ENCODE data around the gene MIA2. TPM values are rescaled to one million over a fixed set of nuclear protein-coding genes. Genes with fewer than 3 reads are reported as not detected.
A peak's percentile ranks its signal among the peaks of the same experiment; 100 is the strongest.
"Not testable (repeated sequence)": the region's sequence is repeated elsewhere in the genome, so short reads cannot be mapped to it uniquely, and the experiment has no call there.

The MIA2 gene
- total and polyA plus RNA-seq, 4 donors = 39.2 to 106 (median 56.4) TPM

DNA sequence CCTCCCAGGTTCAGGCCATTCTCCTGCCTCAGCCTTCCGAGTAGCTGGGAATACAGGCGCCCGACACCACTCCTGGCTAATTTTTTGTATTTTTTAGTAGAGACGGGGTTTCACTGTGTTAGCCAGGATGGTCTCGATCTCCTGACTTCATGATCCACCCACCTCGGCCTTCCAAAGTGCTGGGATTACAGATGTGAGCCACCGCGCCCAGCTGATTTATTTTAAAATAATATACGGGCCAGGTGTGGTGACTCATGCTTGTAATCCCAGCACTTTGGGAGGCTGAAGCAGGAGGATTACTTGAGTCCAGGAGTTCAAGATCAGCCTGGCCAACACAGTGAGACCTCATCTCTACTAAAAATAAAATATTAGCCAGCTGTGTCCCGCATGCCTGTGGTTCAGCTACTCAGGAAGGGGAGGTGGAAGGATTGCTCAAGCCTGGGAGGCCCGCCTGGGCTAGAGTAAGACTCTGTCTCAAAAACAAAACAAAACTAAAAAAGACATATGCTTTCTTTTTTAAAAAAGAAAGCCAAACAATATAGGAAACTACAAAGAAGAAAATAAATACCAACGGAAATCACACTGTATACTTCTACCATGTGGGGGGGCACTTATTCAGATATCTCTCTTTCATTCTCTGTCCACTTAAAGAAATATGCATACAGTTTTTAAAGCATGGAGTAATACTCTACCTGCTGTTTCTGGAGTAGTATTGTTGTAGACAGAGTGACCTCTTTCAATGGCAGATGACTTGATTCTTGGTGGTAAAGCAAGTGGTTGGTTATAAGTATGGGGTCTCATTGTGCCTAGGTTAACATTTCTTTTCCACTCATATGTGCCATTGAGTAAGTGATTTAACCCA is 930 bp upstream of the MIA2 start (continued):
- TF ChIP-seq ATF3 (IDR thresholded peaks at IDR 0.05) (no peak), RAD21 (IDR thresholded peaks at IDR 0.05) (no peak), HNF4A (conservative IDR thresholded peaks at IDR 0.05) (peak in 1 of 2 donors; percentile 53), REST (IDR thresholded peaks at IDR 0.05) (no peak)

- not testable (repeated sequence) for H3K9me3 ChIP-seq (ENCODE audit: control insufficient read depth in 4 of 4, low read length in 3 of 4); H3K27ac ChIP-seq (ENCODE audit: low read depth in 1 of 2, low read length in 2 of 2); DNase-seq (ENCODE audit: low spot score); H3K27me3 ChIP-seq (ENCODE audit: control insufficient read depth in 4 of 4, insufficient read depth in 4 of 4, low read length in 3 of 4); H3K36me3 ChIP-seq (ENCODE audit: control insufficient read depth in 4 of 4, insufficient read depth in 3 of 4, low read depth in 1 of 4, low read length in 3 of 4)
- Histone ChIP-seq H3K4me3 (ENCODE audit: low read depth in 1 of 3, low read length in 3 of 3) (peak overlapping the region; percentile 36 to 63 (median 59)), H3K4me1 (ENCODE audit: control insufficient read depth in 4 of 4, insufficient read depth in 4 of 4, low read length in 3 of 4) (peaks cover 9 to 27% (median 10%) of the 10 kb centered on the region in 4 donors), H3K9ac (ENCODE audit: low read depth in 1 of 2, low read length in 2 of 2) (peak overlapping the region in 1 of 2 donors; percentile 95)
- 64% methylated on average over 5 of the region's 5 CpGs for WGBS
Measured at GRCh38 chr14:39234986-39235385, 1.3 kb downstream of the MIA2 start.

GRCh38 chr14:39235466-39235865 is 1.8 kb downstream of the MIA2 start:
- not testable (repeated sequence) for H3K36me3 ChIP-seq (ENCODE audit: control insufficient read depth in 4 of 4, insufficient read depth in 3 of 4, low read depth in 1 of 4, low read length in 3 of 4)
- peak overlapping the region in 1 of 3 donors; percentile 36 for H3K4me3 ChIP-seq (ENCODE audit: low read depth in 1 of 3, low read length in 3 of 3)

GRCh38 chr14:39240769-39241168 is 7.1 kb downstream of the MIA2 start:
- Histone ChIP-seq H3K27me3 (ENCODE audit: control insufficient read depth in 4 of 4, insufficient read depth in 4 of 4, low read length in 3 of 4) (no peaks in the 10 kb centered on the region), H3K27ac (ENCODE audit: low read depth in 1 of 2, low read length in 2 of 2) (no peak overlapping the region), H3K36me3 (ENCODE audit: control insufficient read depth in 4 of 4, insufficient read depth in 3 of 4, low read depth in 1 of 4, low read length in 3 of 4) (peaks cover 0 to 20% (median 5%) of the 10 kb centered on the region in 4 donors), H3K9ac (ENCODE audit: low read depth in 1 of 2, low read length in 2 of 2) (no peak overlapping the region), H3K4me1 (ENCODE audit: control insufficient read depth in 4 of 4, insufficient read depth in 4 of 4, low read length in 3 of 4) (peaks cover 2 to 17% (median 6%) of the 10 kb centered on the region in 4 donors), H3K4me3 (ENCODE audit: low read depth in 1 of 3, low read length in 3 of 3) (no peak overlapping the region), H3K9me3 (ENCODE audit: control insufficient read depth in 4 of 4, low read length in 3 of 4) (no peaks in the 10 kb centered on the region)
- 96% methylated on average over 1 of the region's 1 CpG for WGBS
- DNase-seq (ENCODE audit: low spot score) = no peak
- TF ChIP-seq ATF3 (IDR thresholded peaks at IDR 0.05) = no peak
- no peak for TF ChIP-seq MAX (IDR thresholded peaks at IDR 0.05)
- TF ChIP-seq JUND (IDR thresholded peaks at IDR 0.05) = no peak
- TF ChIP-seq EGR1 (IDR thresholded peaks at IDR 0.05; ENCODE audit: low read depth in 2 of 2) = no peak
- no peak for TF ChIP-seq SP1 (IDR thresholded peaks at IDR 0.05)

More at GRCh38 chr14:39235466-39235865, 1.8 kb downstream of the MIA2 start:
- Histone ChIP-seq H3K9ac (ENCODE audit: low read depth in 1 of 2, low read length in 2 of 2) (peak overlapping the region in 1 of 2 donors; percentile 55), H3K4me1 (ENCODE audit: control insufficient read depth in 4 of 4, insufficient read depth in 4 of 4, low read length in 3 of 4) (peaks cover 9 to 27% (median 10%) of the 10 kb centered on the region in 4 donors)
- H3K9me3 ChIP-seq (ENCODE audit: control insufficient read depth in 4 of 4, low read length in 3 of 4); DNase-seq (ENCODE audit: low spot score); H3K27ac ChIP-seq (ENCODE audit: low read depth in 1 of 2, low read length in 2 of 2); H3K27me3 ChIP-seq (ENCODE audit: control insufficient read depth in 4 of 4, insufficient read depth in 4 of 4, low read length in 3 of 4): not testable (repeated sequence)

Measured in liver (tissue), 9 donors.